Measurements from ENCODE around the gene COPS6.

COPS6 gene

DNA sequence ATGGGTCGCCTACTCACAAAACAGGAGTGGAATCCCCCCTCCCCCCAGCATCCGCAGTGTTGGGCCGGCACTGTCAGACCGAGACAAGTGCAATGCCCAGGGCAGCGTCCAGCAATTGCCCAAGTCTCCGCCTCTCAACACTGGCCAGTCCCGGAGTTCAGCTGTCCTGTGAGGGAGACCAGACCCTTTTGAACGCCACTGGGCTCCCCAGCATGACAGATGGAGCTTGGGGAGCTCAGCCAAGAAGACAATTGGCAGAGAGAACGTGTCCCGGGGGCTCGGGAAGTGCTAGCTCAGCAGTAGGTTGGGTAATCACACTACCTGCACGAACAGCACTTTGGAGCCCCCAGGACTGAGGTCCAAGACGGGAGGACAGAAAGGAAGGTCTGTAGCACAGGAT, 4.7 kb downstream of the COPS6 start:
- H3K4me3 ChIP-seq (ENCODE audit: low read depth in 1 of 2, low read length in 2 of 2) = no peak overlapping the region
- no peaks in the 10 kb centered on the region for H3K27me3 ChIP-seq (ENCODE audit: low read depth, low read length)
- peaks cover 5 to 20% of the 10 kb centered on the region in 2 donors for H3K4me1 ChIP-seq (ENCODE audit: control insufficient read depth in 1 of 2, insufficient read depth in 2 of 2, low read length in 2 of 2)
- no peak overlapping the region for H3K27ac ChIP-seq (ENCODE audit: low read length)
- H3K9me3 ChIP-seq (ENCODE audit: control insufficient read depth in 1 of 2, low read length in 2 of 2) = no peaks in the 10 kb centered on the region
- peaks cover 60 to 79% of the 10 kb centered on the region in 2 donors for H3K36me3 ChIP-seq (ENCODE audit: control insufficient read depth in 1 of 2, insufficient read depth in 2 of 2, low read length in 2 of 2)

DNA sequence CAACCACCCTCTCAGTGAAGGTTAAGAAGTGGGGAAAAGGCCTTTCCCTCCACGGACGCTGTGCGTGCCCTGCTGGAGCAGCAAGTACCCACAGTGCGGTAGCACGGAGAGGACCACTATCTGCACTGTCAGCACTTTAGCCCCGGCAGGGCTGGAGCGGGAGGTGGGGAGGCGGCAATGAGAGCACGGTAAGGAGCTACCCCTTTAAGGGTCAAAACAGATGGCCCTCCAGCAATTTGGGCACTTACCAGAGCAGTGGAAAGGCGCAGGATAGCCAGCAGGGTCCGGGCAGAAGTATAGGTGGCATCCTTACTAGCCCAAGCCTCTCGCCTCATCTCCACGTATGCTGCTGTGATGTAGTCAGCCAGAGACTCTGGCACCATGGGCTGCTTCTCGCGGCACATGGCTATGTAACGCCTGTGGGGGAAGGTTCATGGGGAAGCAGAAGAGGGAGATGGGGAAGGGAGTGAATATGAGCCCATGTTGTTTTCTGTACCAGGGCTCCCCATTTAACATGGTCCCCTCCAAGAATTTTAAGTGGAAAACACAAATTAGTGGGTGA, 5.2 kb downstream of the COPS6 start:
- H3K4me3 ChIP-seq (ENCODE audit: low read depth in 1 of 2, low read length in 2 of 2) = no peak overlapping the region
- H3K36me3 ChIP-seq (ENCODE audit: control insufficient read depth in 1 of 2, insufficient read depth in 2 of 2, low read length in 2 of 2) = peaks cover 65 to 84% of the 10 kb centered on the region in 2 donors
- H3K4me1 ChIP-seq (ENCODE audit: control insufficient read depth in 1 of 2, insufficient read depth in 2 of 2, low read length in 2 of 2) = peaks cover 5 to 23% of the 10 kb centered on the region in 2 donors
- no peaks in the 10 kb centered on the region for H3K9me3 ChIP-seq (ENCODE audit: control insufficient read depth in 1 of 2, low read length in 2 of 2)
- H3K27me3 ChIP-seq (ENCODE audit: low read depth, low read length) = no peaks in the 10 kb centered on the region
- H3K27ac ChIP-seq (ENCODE audit: low read length) = no peak overlapping the region

GRCh38 chr7:100095289-100095688, 6.5 kb downstream of the COPS6 start:
- Histone ChIP-seq H3K4me3 (ENCODE audit: low read depth in 1 of 2, low read length in 2 of 2) (no peak overlapping the region), H3K36me3 (ENCODE audit: control insufficient read depth in 1 of 2, insufficient read depth in 2 of 2, low read length in 2 of 2) (peaks cover 71 to 88% of the 10 kb centered on the region in 2 donors), H3K4me1 (ENCODE audit: control insufficient read depth in 1 of 2, insufficient read depth in 2 of 2, low read length in 2 of 2) (peaks cover 9 to 25% of the 10 kb centered on the region in 2 donors), H3K9me3 (ENCODE audit: control insufficient read depth in 1 of 2, low read length in 2 of 2) (no peaks in the 10 kb centered on the region), H3K27ac (ENCODE audit: low read length) (no peak overlapping the region), H3K27me3 (ENCODE audit: low read depth, low read length) (no peaks in the 10 kb centered on the region)

- Histone ChIP-seq H3K4me3 (ENCODE audit: low read depth in 1 of 2, low read length in 2 of 2) (no peak overlapping the region), H3K36me3 (ENCODE audit: control insufficient read depth in 1 of 2, insufficient read depth in 2 of 2, low read length in 2 of 2) (peaks cover 67 to 84% of the 10 kb centered on the region in 2 donors), H3K9me3 (ENCODE audit: control insufficient read depth in 1 of 2, low read length in 2 of 2) (no peaks in the 10 kb centered on the region), H3K27ac (ENCODE audit: low read length) (no peak overlapping the region), H3K27me3 (ENCODE audit: low read depth, low read length) (no peaks in the 10 kb centered on the region), H3K4me1 (ENCODE audit: control insufficient read depth in 1 of 2, insufficient read depth in 2 of 2, low read length in 2 of 2) (peaks cover 9 to 25% of the 10 kb centered on the region in 2 donors)
Observed at GRCh38 chr7:100095704-100096103, 6.9 kb downstream of the COPS6 start.

DNA sequence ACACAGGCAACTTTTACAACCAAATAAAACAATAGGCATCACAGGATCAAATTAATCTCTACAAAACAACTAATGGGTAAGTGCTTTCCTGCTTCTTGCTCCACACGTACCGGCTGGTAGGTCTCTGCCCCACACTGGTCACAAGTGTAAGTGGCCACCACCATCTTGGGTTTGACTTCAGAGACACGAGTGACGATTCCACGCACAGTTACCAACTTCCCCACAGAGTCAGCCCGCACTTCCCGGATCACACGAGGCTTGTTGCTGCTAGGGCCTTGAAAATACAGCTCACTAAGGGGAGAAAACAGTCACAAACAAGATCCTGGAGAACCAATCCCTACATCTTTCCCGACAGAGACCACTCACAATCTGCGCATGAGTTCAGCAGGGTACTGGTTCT, 10.1 kb downstream of the COPS6 start:
- H3K9me3 ChIP-seq (ENCODE audit: control insufficient read depth in 1 of 2, low read length in 2 of 2) = no peaks in the 10 kb centered on the region
- H3K27me3 ChIP-seq (ENCODE audit: low read depth, low read length) = no peaks in the 10 kb centered on the region
- peak overlapping the region in 1 of 2 donors; percentile 83 for H3K4me3 ChIP-seq (ENCODE audit: low read depth in 1 of 2, low read length in 2 of 2)
- peaks cover 9 to 23% of the 10 kb centered on the region in 2 donors for H3K4me1 ChIP-seq (ENCODE audit: control insufficient read depth in 1 of 2, insufficient read depth in 2 of 2, low read length in 2 of 2)
- H3K36me3 ChIP-seq (ENCODE audit: control insufficient read depth in 1 of 2, insufficient read depth in 2 of 2, low read length in 2 of 2) = peaks cover 40 to 63% of the 10 kb centered on the region in 2 donors
- no peak overlapping the region for H3K27ac ChIP-seq (ENCODE audit: low read length)

- peaks cover 35 to 59% of the 10 kb centered on the region in 2 donors for H3K36me3 ChIP-seq (ENCODE audit: control insufficient read depth in 1 of 2, insufficient read depth in 2 of 2, low read length in 2 of 2)
- peaks cover 9 to 18% of the 10 kb centered on the region in 2 donors for H3K4me1 ChIP-seq (ENCODE audit: control insufficient read depth in 1 of 2, insufficient read depth in 2 of 2, low read length in 2 of 2)
- peak overlapping the region; percentile 71 for H3K27ac ChIP-seq (ENCODE audit: low read length)
- H3K4me3 ChIP-seq (ENCODE audit: low read depth in 1 of 2, low read length in 2 of 2) = peak overlapping the region; percentile 83 to 84
- no peaks in the 10 kb centered on the region for H3K27me3 ChIP-seq (ENCODE audit: low read depth, low read length)
- H3K9me3 ChIP-seq (ENCODE audit: control insufficient read depth in 1 of 2, low read length in 2 of 2) = no peaks in the 10 kb centered on the region
Observed at GRCh38 chr7:100099452-100099851, 10.7 kb downstream of the COPS6 start.

- Histone ChIP-seq H3K9me3 (ENCODE audit: control insufficient read depth in 1 of 2, low read length in 2 of 2) (no peaks in the 10 kb centered on the region), H3K27me3 (ENCODE audit: low read depth, low read length) (no peaks in the 10 kb centered on the region), H3K4me3 (ENCODE audit: low read depth in 1 of 2, low read length in 2 of 2) (peak overlapping the region; percentile 83 to 84), H3K4me1 (ENCODE audit: control insufficient read depth in 1 of 2, insufficient read depth in 2 of 2, low read length in 2 of 2) (peaks cover 9 to 18% of the 10 kb centered on the region in 2 donors), H3K27ac (ENCODE audit: low read length) (peak overlapping the region; percentile 71), H3K36me3 (ENCODE audit: control insufficient read depth in 1 of 2, insufficient read depth in 2 of 2, low read length in 2 of 2) (peaks cover 40 to 59% of the 10 kb centered on the region in 2 donors)
Observed at GRCh38 chr7:100100420-100101015, 11.7 kb downstream of the COPS6 start.

DNA sequence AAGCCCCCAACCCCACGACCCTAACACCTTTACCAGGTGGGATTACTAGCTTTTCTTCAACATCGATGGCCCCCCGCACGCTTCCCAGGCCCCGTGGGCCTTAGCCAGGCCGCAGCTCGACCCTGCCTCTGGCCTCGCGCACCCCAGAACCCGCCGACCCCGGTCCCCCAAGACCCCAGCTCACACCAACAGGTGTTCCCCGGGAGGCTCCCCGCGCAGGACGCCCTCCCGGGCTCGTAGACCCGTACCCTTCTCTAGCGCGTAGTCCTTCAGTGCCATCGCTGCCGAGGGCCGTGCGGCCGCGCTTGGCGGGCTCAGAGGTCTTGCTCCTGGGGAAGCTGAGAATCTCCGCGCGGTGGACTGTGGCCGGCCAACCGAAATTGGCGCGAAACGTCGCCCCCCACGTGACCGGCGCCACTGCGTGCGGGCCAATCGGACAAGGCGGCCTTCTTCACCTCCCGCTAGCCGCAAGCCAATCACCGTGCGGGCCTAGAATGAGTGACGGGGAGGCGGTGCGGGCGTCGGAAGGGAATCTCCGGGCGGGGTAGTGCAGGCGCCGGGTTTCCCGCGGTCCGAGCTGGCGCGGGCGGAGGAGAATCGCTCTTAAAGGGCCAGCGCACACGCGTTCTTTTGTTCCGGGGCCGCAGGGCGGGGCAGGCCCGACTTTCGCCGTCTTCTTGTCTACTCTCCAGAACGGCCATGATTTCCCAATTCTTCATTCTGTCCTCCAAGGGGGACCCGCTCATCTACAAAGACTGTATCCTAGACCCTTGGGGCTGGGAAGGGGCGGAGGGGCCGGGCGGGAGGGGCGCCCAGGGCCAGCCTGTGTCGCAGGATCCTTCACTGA, 12.5 kb downstream of the COPS6 start, which contains the start of the genes AP4M1 and MCM7:
Gene AP4M1, plus strand, starts transcription at position 628 of the 847 bp plus-strand sequence. Its CDS starts 72 bp downstream, at position 700.
Gene MCM7, minus strand, starts transcription at position 382 of the 847 bp plus-strand sequence. Its CDS starts 103 bp downstream, at position 279.
- H3K9me3 ChIP-seq (ENCODE audit: control insufficient read depth in 1 of 2, low read length in 2 of 2) = no peaks in the 10 kb centered on the region
- no peaks in the 10 kb centered on the region for H3K27me3 ChIP-seq (ENCODE audit: low read depth, low read length)
- peak within 1 kb of the TSS; percentile 83 to 84 for H3K4me3 ChIP-seq (ENCODE audit: low read depth in 1 of 2, low read length in 2 of 2)
- H3K36me3 ChIP-seq (ENCODE audit: control insufficient read depth in 1 of 2, insufficient read depth in 2 of 2, low read length in 2 of 2) = peaks cover 34 to 59% of the 10 kb centered on the region in 2 donors
- peak within 1 kb of the TSS; percentile 74 for H3K27ac ChIP-seq (ENCODE audit: low read length)
- H3K4me1 ChIP-seq (ENCODE audit: control insufficient read depth in 1 of 2, insufficient read depth in 2 of 2, low read length in 2 of 2) = peaks cover 9 to 18% of the 10 kb centered on the region in 2 donors

GRCh38 chr7:100102950-100103840, 14.4 kb downstream of the COPS6 start:
- H3K9me3 ChIP-seq (ENCODE audit: control insufficient read depth in 1 of 2, low read length in 2 of 2) = no peaks in the 10 kb centered on the region
- H3K27ac ChIP-seq (ENCODE audit: low read length) = no peak overlapping the region
- H3K4me1 ChIP-seq (ENCODE audit: control insufficient read depth in 1 of 2, insufficient read depth in 2 of 2, low read length in 2 of 2) = peaks cover 9 to 18% of the 10 kb centered on the region in 2 donors
- H3K4me3 ChIP-seq (ENCODE audit: low read depth in 1 of 2, low read length in 2 of 2) = no peak overlapping the region
- no peaks in the 10 kb centered on the region for H3K27me3 ChIP-seq (ENCODE audit: low read depth, low read length)
- H3K36me3 ChIP-seq (ENCODE audit: control insufficient read depth in 1 of 2, insufficient read depth in 2 of 2, low read length in 2 of 2) = peaks cover 25 to 60% of the 10 kb centered on the region in 2 donors

DNA sequence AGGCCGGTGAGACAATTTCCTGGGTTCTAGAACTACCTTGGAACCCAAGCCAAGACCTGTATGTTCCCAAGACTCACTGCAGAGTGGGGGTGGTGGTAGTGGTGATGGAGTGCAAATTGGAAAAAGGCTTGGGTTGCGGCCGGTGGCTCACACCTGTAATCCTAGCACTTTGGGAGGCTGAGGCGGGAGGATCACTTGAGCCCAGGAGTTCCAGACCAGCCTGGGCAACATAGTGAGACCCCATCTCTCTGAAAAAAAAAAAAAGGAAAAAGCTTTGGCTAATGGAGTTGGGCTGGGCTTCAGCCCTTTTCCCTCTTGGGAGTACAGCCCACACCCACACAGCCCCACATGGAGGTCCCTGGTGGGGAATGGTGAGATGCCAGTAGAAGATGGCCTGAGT, 16.8 kb downstream of the COPS6 start:
- H3K27me3 ChIP-seq (ENCODE audit: low read depth, low read length) = no peaks in the 10 kb centered on the region
- peaks cover 0 to 5% of the 10 kb centered on the region in 2 donors for H3K4me1 ChIP-seq (ENCODE audit: control insufficient read depth in 1 of 2, insufficient read depth in 2 of 2, low read length in 2 of 2)
- no peak overlapping the region for H3K4me3 ChIP-seq (ENCODE audit: low read depth in 1 of 2, low read length in 2 of 2)
- H3K36me3 ChIP-seq (ENCODE audit: control insufficient read depth in 1 of 2, insufficient read depth in 2 of 2, low read length in 2 of 2) = peaks cover 18 to 56% of the 10 kb centered on the region in 2 donors
- H3K9me3 ChIP-seq (ENCODE audit: control insufficient read depth in 1 of 2, low read length in 2 of 2) = no peaks in the 10 kb centered on the region
- no peak overlapping the region for H3K27ac ChIP-seq (ENCODE audit: low read length)
